ENCODE results near the gene DCTD. TPM values are rescaled to one million over a fixed set of nuclear protein-coding genes. Genes with fewer than 3 reads are reported as not detected.

DCTD gene
- total and polyA plus RNA-seq, 2 experiments from 2014 or later: 39.3 to 40.3 TPM

DNA sequence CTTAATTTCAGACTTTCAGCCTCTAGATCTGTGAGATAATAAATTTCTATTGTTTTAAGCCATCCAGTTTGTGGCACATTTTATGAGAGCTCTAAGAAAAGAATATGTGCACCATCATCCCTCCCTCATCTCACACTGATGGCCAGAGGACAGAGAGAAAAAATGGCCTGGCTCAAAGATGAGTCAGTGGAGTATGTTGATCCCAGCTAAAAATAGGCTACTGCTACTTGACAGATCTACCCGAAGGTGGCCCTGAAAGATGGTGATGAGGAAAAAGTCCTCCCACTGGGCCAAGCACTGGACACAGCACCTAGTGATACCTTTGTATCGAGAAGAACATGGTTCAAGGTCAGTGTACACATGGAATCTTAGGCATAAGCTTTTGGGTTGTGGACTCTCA is 38.2 kb upstream of the DCTD start (continued):
- TF ChIP-seq, protein P1, sequence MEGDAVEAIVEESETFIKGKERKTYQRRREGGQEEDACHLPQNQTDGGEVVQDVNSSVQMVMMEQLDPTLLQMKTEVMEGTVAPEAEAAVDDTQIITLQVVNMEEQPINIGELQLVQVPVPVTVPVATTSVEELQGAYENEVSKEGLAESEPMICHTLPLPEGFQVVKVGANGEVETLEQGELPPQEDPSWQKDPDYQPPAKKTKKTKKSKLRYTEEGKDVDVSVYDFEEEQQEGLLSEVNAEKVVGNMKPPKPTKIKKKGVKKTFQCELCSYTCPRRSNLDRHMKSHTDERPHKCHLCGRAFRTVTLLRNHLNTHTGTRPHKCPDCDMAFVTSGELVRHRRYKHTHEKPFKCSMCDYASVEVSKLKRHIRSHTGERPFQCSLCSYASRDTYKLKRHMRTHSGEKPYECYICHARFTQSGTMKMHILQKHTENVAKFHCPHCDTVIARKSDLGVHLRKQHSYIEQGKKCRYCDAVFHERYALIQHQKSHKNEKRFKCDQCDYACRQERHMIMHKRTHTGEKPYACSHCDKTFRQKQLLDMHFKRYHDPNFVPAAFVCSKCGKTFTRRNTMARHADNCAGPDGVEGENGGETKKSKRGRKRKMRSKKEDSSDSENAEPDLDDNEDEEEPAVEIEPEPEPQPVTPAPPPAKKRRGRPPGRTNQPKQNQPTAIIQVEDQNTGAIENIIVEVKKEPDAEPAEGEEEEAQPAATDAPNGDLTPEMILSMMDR (conservative IDR thresholded peaks at IDR 0.05; ENCODE audit: low read depth in 2 of 2): no peak
- TF ChIP-seq EZH2 (IDR thresholded peaks at IDR 0.05; ENCODE audit: low read depth, unreplicated experiment) (no peak), STAT1 (IDR thresholded peaks at IDR 0.05; ENCODE audit: unreplicated experiment) (no peak), JUNB (IDR thresholded peaks at IDR 0.05; ENCODE audit: unreplicated experiment) (no peak), ZNF114 (CRISPR knock-in tag; IDR thresholded peaks at IDR 0.05) (no peak)
- TF ChIP-seq, protein P2, sequence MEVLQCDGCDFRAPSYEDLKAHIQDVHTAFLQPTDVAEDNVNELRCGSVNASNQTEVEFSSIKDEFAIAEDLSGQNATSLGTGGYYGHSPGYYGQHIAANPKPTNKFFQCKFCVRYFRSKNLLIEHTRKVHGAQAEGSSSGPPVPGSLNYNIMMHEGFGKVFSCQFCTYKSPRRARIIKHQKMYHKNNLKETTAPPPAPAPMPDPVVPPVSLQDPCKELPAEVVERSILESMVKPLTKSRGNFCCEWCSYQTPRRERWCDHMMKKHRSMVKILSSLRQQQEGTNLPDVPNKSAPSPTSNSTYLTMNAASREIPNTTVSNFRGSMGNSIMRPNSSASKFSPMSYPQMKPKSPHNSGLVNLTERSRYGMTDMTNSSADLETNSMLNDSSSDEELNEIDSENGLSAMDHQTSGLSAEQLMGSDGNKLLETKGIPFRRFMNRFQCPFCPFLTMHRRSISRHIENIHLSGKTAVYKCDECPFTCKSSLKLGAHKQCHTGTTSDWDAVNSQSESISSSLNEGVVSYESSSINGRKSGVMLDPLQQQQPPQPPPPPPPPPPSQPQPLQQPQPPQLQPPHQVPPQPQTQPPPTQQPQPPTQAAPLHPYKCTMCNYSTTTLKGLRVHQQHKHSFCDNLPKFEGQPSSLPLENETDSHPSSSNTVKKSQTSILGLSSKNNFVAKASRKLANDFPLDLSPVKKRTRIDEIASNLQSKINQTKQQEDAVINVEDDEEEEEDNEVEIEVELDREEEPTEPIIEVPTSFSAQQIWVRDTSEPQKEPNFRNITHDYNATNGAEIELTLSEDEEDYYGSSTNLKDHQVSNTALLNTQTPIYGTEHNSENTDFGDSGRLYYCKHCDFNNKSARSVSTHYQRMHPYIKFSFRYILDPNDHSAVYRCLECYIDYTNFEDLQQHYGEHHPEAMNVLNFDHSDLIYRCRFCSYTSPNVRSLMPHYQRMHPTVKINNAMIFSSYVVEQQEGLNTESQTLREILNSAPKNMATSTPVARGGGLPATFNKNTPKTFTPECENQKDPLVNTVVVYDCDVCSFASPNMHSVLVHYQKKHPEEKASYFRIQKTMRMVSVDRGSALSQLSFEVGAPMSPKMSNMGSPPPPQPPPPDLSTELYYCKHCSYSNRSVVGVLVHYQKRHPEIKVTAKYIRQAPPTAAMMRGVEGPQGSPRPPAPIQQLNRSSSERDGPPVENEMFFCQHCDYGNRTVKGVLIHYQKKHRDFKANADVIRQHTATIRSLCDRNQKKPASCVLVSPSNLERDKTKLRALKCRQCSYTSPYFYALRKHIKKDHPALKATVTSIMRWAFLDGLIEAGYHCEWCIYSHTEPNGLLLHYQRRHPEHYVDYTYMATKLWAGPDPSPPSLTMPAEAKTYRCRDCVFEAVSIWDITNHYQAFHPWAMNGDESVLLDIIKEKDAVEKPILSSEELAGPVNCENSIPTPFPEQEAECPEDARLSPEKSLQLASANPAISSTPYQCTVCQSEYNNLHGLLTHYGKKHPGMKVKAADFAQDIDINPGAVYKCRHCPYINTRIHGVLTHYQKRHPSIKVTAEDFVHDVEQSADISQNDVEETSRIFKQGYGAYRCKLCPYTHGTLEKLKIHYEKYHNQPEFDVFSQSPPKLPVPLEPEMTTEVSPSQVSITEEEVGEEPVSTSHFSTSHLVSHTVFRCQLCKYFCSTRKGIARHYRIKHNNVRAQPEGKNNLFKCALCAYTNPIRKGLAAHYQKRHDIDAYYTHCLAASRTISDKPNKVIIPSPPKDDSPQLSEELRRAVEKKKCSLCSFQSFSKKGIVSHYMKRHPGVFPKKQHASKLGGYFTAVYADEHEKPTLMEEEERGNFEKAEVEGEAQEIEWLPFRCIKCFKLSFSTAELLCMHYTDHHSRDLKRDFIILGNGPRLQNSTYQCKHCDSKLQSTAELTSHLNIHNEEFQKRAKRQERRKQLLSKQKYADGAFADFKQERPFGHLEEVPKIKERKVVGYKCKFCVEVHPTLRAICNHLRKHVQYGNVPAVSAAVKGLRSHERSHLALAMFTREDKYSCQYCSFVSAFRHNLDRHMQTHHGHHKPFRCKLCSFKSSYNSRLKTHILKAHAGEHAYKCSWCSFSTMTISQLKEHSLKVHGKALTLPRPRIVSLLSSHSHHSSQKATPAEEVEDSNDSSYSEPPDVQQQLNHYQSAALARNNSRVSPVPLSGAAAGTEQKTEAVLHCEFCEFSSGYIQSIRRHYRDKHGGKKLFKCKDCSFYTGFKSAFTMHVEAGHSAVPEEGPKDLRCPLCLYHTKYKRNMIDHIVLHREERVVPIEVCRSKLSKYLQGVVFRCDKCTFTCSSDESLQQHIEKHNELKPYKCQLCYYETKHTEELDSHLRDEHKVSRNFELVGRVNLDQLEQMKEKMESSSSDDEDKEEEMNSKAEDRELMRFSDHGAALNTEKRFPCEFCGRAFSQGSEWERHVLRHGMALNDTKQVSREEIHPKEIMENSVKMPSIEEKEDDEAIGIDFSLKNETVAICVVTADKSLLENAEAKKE (CRISPR knock-in tag; IDR thresholded peaks at IDR 0.05): no peak

- DNase-seq (ENCODE audit: low spot score) (no peak), ATAC-seq (no peak)
- H3K4me1 Mint-ChIP-seq: peaks cover 19% of the 10 kb centered on the region
- H3K27ac Mint-ChIP-seq: no peak overlapping the region
- Histone ChIP-seq H3F3A (replicated peaks; ENCODE audit: low read depth) (no peaks in the 10 kb centered on the region), H3K79me2 (replicated peaks; ENCODE audit: insufficient read depth) (no peaks in the 10 kb centered on the region), H4K20me1 (replicated peaks; ENCODE audit: insufficient read depth) (no peaks in the 10 kb centered on the region), H3K9me2 (ENCODE audit: insufficient read depth) (no peaks in the 10 kb centered on the region), H3K27ac (ENCODE audit: low read depth) (no peak overlapping the region), H3K4me1 (ENCODE audit: insufficient read depth) (peaks cover 20% of the 10 kb centered on the region), H3K36me3 (ENCODE audit: insufficient read depth) (no peaks in the 10 kb centered on the region), H2AFZ (no peak overlapping the region), H3K27me3 (ENCODE audit: insufficient read depth) (no peaks in the 10 kb centered on the region), H3K4me2 (no peak overlapping the region), H3K4me3 (no peak overlapping the region)
- peaks cover 5% of the 10 kb centered on the region for H3K27me3 Mint-ChIP-seq (ENCODE audit: insufficient read depth, low read depth, poor library complexity)
- H3K9me3 Mint-ChIP-seq: no peaks in the 10 kb centered on the region; the same call in 2 of the 3 replicates
- no peak overlapping the region for H3K4me3 Mint-ChIP-seq
- no peaks in the 10 kb centered on the region for H3K36me3 Mint-ChIP-seq (ENCODE audit: low read depth)
- no peak for TF ChIP-seq POLR2AphosphoS5 (IDR thresholded peaks at IDR 0.05; ENCODE audit: low read depth)
- TF ChIP-seq, protein P1 (conservative IDR thresholded peaks at IDR 0.05; ENCODE audit: low read depth in 2 of 2): no peak
These were observed 27.5 kb upstream of the DCTD start for GRCh38 chr4:182944484-182945213.
